ENCODE data around the gene SFT2D1. TPM values are rescaled to one million over a fixed set of nuclear protein-coding genes. Genes with fewer than 3 reads are reported as not detected.
"Not testable (repeated sequence)": the region's sequence is repeated elsewhere in the genome, so short reads cannot be mapped to it uniquely, and the experiment has no call there.

Gene SFT2D1
- total RNA-seq, 1 donor from 2014 or later, result 54.5 TPM

- intact Hi-C loops (cut with micrococcal nuclease), result no loop called here
- no peaks in the 10 kb centered on the region for H3K36me3 Mint-ChIP-seq (ENCODE audit: low read depth)
- no peak for DNase-seq (ENCODE audit: low spot score)
- H3K4me1 Mint-ChIP-seq (ENCODE audit: low read depth), result peaks cover 9% of the 10 kb centered on the region
- no peak overlapping the region for H3K27ac Mint-ChIP-seq
- no peak overlapping the region for H3K4me3 Mint-ChIP-seq (ENCODE audit: low read depth)
- H3K9me3 Mint-ChIP-seq, result no peaks in the 10 kb centered on the region
- H3K27me3 Mint-ChIP-seq (ENCODE audit: low read depth), result no peaks in the 10 kb centered on the region
Observed at GRCh38 chr6:166379800-166380199, 37.5 kb upstream of the SFT2D1 start.

GRCh38 chr6:166379103-166379586, 36.8 kb upstream of the SFT2D1 start:
- Mint-ChIP-seq H3K4me1 (ENCODE audit: low read depth) (peaks cover 9% of the 10 kb centered on the region), H3K36me3 (ENCODE audit: low read depth) (no peaks in the 10 kb centered on the region), H3K27ac (no peak overlapping the region), H3K27me3 (ENCODE audit: low read depth) (no peaks in the 10 kb centered on the region), H3K4me3 (ENCODE audit: low read depth) (no peak overlapping the region), H3K9me3 (no peaks in the 10 kb centered on the region)
- DNase-seq (ENCODE audit: low spot score), result no peak
- intact Hi-C loops (cut with micrococcal nuclease), result no loop called here

- Mint-ChIP-seq H3K27me3 (ENCODE audit: low read depth) (no peaks in the 10 kb centered on the region), H3K27ac (no peak overlapping the region), H3K4me1 (ENCODE audit: low read depth) (peaks cover 9% of the 10 kb centered on the region), H3K4me3 (ENCODE audit: low read depth) (no peak overlapping the region), H3K9me3 (no peaks in the 10 kb centered on the region), H3K36me3 (ENCODE audit: low read depth) (no peaks in the 10 kb centered on the region)
- no peak for DNase-seq (ENCODE audit: low spot score)
- intact Hi-C loops (cut with micrococcal nuclease), result no loop called here
Observed at GRCh38 chr6:166377721-166378120, 35.4 kb upstream of the SFT2D1 start.

- no peaks in the 10 kb centered on the region for H3K27me3 Mint-ChIP-seq (ENCODE audit: low read depth)
- H3K36me3 Mint-ChIP-seq (ENCODE audit: low read depth), result no peaks in the 10 kb centered on the region
- H3K9me3 Mint-ChIP-seq, result no peaks in the 10 kb centered on the region
- H3K27ac Mint-ChIP-seq, result no peak overlapping the region
- no peak overlapping the region for H3K4me3 Mint-ChIP-seq (ENCODE audit: low read depth)
- no peak for DNase-seq (ENCODE audit: low spot score)
- H3K4me1 Mint-ChIP-seq (ENCODE audit: low read depth), result peaks cover 1% of the 10 kb centered on the region
- intact Hi-C loops (cut with micrococcal nuclease), result no loop called here
Observed at GRCh38 chr6:166375013-166375412, 32.7 kb upstream of the SFT2D1 start.

GRCh38 chr6:166370489-166370888, 28.1 kb upstream of the SFT2D1 start:
- H3K4me1 Mint-ChIP-seq (ENCODE audit: low read depth), result no peaks in the 10 kb centered on the region
- peaks cover 2% of the 10 kb centered on the region for H3K36me3 Mint-ChIP-seq (ENCODE audit: low read depth)
- H3K4me3 Mint-ChIP-seq (ENCODE audit: low read depth), result no peak overlapping the region
- H3K9me3 Mint-ChIP-seq, result no peaks in the 10 kb centered on the region
- DNase-seq (ENCODE audit: low spot score), result no peak
- H3K27me3 Mint-ChIP-seq (ENCODE audit: low read depth), result no peaks in the 10 kb centered on the region
- intact Hi-C loops (cut with micrococcal nuclease), result no loop called here
- no peak overlapping the region for H3K27ac Mint-ChIP-seq

- no peak for DNase-seq (ENCODE audit: low spot score)
- Mint-ChIP-seq H3K36me3 (ENCODE audit: low read depth) (peaks cover 2% of the 10 kb centered on the region), H3K27me3 (ENCODE audit: low read depth) (no peaks in the 10 kb centered on the region), H3K4me3 (ENCODE audit: low read depth) (no peak overlapping the region), H3K9me3 (no peaks in the 10 kb centered on the region), H3K4me1 (ENCODE audit: low read depth) (no peaks in the 10 kb centered on the region), H3K27ac (no peak overlapping the region)
- intact Hi-C loops (cut with micrococcal nuclease), result no loop called here
Observed at GRCh38 chr6:166369782-166370181, 27.4 kb upstream of the SFT2D1 start.

GRCh38 chr6:166366921-166367320, 24.6 kb upstream of the SFT2D1 start:
- Mint-ChIP-seq H3K4me1 (ENCODE audit: low read depth) (no peaks in the 10 kb centered on the region), H3K4me3 (ENCODE audit: low read depth) (no peak overlapping the region), H3K36me3 (ENCODE audit: low read depth) (peaks cover 2% of the 10 kb centered on the region), H3K9me3 (no peaks in the 10 kb centered on the region), H3K27me3 (ENCODE audit: low read depth) (no peaks in the 10 kb centered on the region), H3K27ac (no peak overlapping the region)
- no peak for DNase-seq (ENCODE audit: low spot score)
- intact Hi-C loops (cut with micrococcal nuclease), result no loop called here

GRCh38 chr6:166365806-166366205, 23.5 kb upstream of the SFT2D1 start:
- Mint-ChIP-seq H3K27me3 (ENCODE audit: low read depth) (no peaks in the 10 kb centered on the region), H3K4me1 (ENCODE audit: low read depth) (no peaks in the 10 kb centered on the region), H3K4me3 (ENCODE audit: low read depth) (no peak overlapping the region), H3K36me3 (ENCODE audit: low read depth) (peaks cover 2% of the 10 kb centered on the region), H3K27ac (no peak overlapping the region), H3K9me3 (no peaks in the 10 kb centered on the region)
- no peak for DNase-seq (ENCODE audit: low spot score)
- intact Hi-C loops (cut with micrococcal nuclease), result no loop called here

- intact Hi-C loops (cut with micrococcal nuclease), result no loop called here
- H3K36me3 Mint-ChIP-seq (ENCODE audit: low read depth), result peaks cover 2% of the 10 kb centered on the region
- no peak overlapping the region for H3K27ac Mint-ChIP-seq
- no peaks in the 10 kb centered on the region for H3K4me1 Mint-ChIP-seq (ENCODE audit: low read depth)
- no peak for DNase-seq (ENCODE audit: low spot score)
- H3K27me3 Mint-ChIP-seq (ENCODE audit: low read depth), result peaks cover under 1% of the 10 kb centered on the region
- H3K4me3 Mint-ChIP-seq (ENCODE audit: low read depth), result no peak overlapping the region
- H3K9me3 Mint-ChIP-seq, result no peaks in the 10 kb centered on the region
Observed at GRCh38 chr6:166365221-166365620, 22.9 kb upstream of the SFT2D1 start.

GRCh38 chr6:166364456-166364855, 22.1 kb upstream of the SFT2D1 start:
- no peaks in the 10 kb centered on the region for H3K9me3 Mint-ChIP-seq
- H3K4me1 Mint-ChIP-seq (ENCODE audit: low read depth), result no peaks in the 10 kb centered on the region
- peaks cover 8% of the 10 kb centered on the region for H3K27me3 Mint-ChIP-seq (ENCODE audit: low read depth)
- peaks cover 2% of the 10 kb centered on the region for H3K36me3 Mint-ChIP-seq (ENCODE audit: low read depth)
- intact Hi-C loops (cut with micrococcal nuclease), result no loop called here
- H3K27ac Mint-ChIP-seq, result no peak overlapping the region
- H3K4me3 Mint-ChIP-seq (ENCODE audit: low read depth), result no peak overlapping the region
- no peak for DNase-seq (ENCODE audit: low spot score)

GRCh38 chr6:166362427-166362826, 20.1 kb upstream of the SFT2D1 start:
- H3K4me1 Mint-ChIP-seq (ENCODE audit: low read depth); DNase-seq (ENCODE audit: low spot score); intact Hi-C loops (cut with micrococcal nuclease); H3K9me3 Mint-ChIP-seq; H3K4me3 Mint-ChIP-seq (ENCODE audit: low read depth); H3K36me3 Mint-ChIP-seq (ENCODE audit: low read depth); H3K27ac Mint-ChIP-seq: not testable (repeated sequence)
- peaks cover 21% of the 10 kb centered on the region for H3K27me3 Mint-ChIP-seq (ENCODE audit: low read depth)

GRCh38 chr6:166361077-166361429, 18.7 kb upstream of the SFT2D1 start:
- Mint-ChIP-seq H3K36me3 (ENCODE audit: low read depth) (peaks cover 2% of the 10 kb centered on the region), H3K27me3 (ENCODE audit: low read depth) (peaks cover 24% of the 10 kb centered on the region), H3K27ac (no peak overlapping the region), H3K9me3 (peaks cover 4% of the 10 kb centered on the region), H3K4me1 (ENCODE audit: low read depth) (no peaks in the 10 kb centered on the region), H3K4me3 (ENCODE audit: low read depth) (no peak overlapping the region)
- intact Hi-C loops (cut with micrococcal nuclease), result no loop called here
- DNase-seq (ENCODE audit: low spot score), result no peak

GRCh38 chr6:166360243-166361076, 18.1 kb upstream of the SFT2D1 start:
- Mint-ChIP-seq H3K27ac (no peak overlapping the region), H3K4me3 (ENCODE audit: low read depth) (no peak overlapping the region), H3K4me1 (ENCODE audit: low read depth) (no peaks in the 10 kb centered on the region), H3K9me3 (peaks cover 4% of the 10 kb centered on the region), H3K36me3 (ENCODE audit: low read depth) (no peaks in the 10 kb centered on the region), H3K27me3 (ENCODE audit: low read depth) (peaks cover 24% of the 10 kb centered on the region)
- no peak for DNase-seq (ENCODE audit: low spot score)
- intact Hi-C loops (cut with micrococcal nuclease), result no loop called here

Measured in activated T-helper 2 cell treated with anti-CD3 and anti-CD28 coated beads, Interferon-gamma antibody, Interleukin-2, Interleukin-4, amounts not matched to agents 10 μg/mL and 5 μg/mL and 100 μg/mL, durations not matched to agents 14 hours and 24 hours and 36 hours (primary cell).